Hepatocyte (in vitro differentiated cells): ENCODE measurements around the gene RAB29.

Source experiments
- CTCF ChIP-seq: fragments of 200-600 bp; sonication (generic); IDR thresholded peaks from 2 replicates; pipeline ENCODE4 v1.5.1; 2016; ENCODE audit warnings: antibody characterized with exemption, mild to moderate bottlenecking; ENCODE audit not compliant: poor library complexity
- EZH2 ChIP-seq: fragments of 200-600 bp; sonication (generic); IDR thresholded peaks from 2 replicates; pipeline ENCODE4 v1.6.1; 2016; ENCODE audit warnings: antibody characterized with exemption, mild to moderate bottlenecking, borderline replicate concordance

GRCh38 chr1:205785446-205785845 is 10.2 kb upstream of the RAB29 start:
- TF ChIP-seq CTCF (no peak), EZH2 (no peak)
